Peyer's patch (tissue), 4 donors: ENCODE results near the gene EBF4.
A peak's percentile ranks its signal among the peaks of the same experiment; 100 is the strongest.

Experiments
- POLR2A ChIP-seq, 2 donors: fragments of 450-650 bp; IDR thresholded peaks; one replicate each; pipeline ENCODE4 v1.5.1; 2017; ENCODE audit warnings: antibody characterized with exemption in 2 of 2, mild to moderate bottlenecking in 2 of 2, moderate library complexity in 2 of 2
- TF ChIP-seq, protein P1 (sequence below), 6 experiments: fragments of 450-650 bp in 4 of 6; fragments of 200-600 bp in 2 of 6; sonication (generic) in 1 of 6; IDR thresholded peaks; one replicate each; pipeline ENCODE4 v1.5.1; 2017 to 2019; ENCODE audit warnings: antibody characterized with exemption in 6 of 6, mild to moderate bottlenecking in 3 of 6, moderate library complexity in 1 of 6

DNA sequence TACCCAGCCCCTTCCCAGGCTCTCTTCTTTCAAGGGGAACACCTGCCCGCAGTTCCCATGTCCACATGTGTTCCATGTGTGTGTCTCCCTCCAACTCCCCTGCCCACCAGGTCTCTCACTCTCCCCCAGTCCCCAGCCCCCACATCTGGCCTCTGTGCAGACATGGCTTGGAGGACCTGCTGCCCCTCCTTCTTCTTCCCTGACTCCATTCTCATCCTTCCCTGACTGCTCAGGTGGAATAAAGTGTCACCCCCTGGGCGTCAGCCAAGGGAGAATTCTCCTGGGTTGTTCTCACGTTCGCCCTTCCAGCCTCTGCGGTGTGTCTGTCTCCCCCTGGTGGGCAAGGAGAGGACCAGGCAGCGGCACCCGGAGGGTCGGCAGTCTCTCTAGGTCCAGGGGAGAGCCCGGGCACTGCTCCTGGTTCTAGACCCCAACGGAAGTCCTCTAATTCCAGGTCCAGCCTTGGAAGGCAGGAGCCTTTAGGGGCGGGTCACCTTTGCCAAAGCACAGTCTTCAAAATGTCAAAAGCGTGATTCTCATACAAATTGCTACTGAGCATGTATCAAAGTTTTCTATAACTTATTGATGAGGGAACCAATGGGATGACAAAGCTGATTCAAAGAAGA lies 50.5 kb downstream of the EBF4 start:
- TF ChIP-seq POLR2A (IDR thresholded peaks at IDR 0.05) = no peak
- TF ChIP-seq, protein P1, sequence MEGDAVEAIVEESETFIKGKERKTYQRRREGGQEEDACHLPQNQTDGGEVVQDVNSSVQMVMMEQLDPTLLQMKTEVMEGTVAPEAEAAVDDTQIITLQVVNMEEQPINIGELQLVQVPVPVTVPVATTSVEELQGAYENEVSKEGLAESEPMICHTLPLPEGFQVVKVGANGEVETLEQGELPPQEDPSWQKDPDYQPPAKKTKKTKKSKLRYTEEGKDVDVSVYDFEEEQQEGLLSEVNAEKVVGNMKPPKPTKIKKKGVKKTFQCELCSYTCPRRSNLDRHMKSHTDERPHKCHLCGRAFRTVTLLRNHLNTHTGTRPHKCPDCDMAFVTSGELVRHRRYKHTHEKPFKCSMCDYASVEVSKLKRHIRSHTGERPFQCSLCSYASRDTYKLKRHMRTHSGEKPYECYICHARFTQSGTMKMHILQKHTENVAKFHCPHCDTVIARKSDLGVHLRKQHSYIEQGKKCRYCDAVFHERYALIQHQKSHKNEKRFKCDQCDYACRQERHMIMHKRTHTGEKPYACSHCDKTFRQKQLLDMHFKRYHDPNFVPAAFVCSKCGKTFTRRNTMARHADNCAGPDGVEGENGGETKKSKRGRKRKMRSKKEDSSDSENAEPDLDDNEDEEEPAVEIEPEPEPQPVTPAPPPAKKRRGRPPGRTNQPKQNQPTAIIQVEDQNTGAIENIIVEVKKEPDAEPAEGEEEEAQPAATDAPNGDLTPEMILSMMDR (IDR thresholded peaks at IDR 0.05) = peak; percentile 17 to 77 (median 62)
